Hematopoietic multipotent progenitor cell treated with erythropoietin and hydrocortisone succinate and interleukin-3 and kit ligand, for 4 days (in vitro differentiated cells): Measurements from ENCODE around the gene C2CD3.

ENCODE experiments used
- DNase-seq: peaks from one replicate; pipeline ENCODE4 v3.0.0-alpha.2; 2015

C2CD3 gene

DNA sequence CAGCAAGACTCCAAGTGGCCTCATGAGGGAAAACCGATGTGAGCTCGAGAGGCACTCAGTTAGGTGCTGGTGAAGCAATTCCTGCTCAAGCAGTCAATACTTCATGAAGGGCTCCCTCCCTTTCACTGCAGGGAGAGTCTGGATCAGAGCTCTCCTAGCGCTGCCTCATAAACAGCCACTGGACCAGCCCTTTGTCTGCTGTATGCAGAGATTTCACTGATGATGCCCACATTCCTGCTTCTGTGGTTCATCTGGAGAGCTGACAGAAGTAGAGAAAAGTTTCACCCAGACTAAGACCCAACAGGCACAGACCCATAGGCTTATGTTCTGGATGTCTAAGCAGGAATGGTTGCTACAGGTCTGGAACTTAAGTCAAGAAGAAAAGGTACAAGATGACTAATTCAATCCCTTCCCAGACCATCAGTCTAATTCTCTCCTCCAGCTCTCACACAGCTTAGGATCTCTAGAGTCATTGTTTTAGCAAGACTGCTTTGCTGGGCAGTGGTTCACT lies 192.2 kb downstream of the C2CD3 start:
- DNase-seq: no peak

DNA sequence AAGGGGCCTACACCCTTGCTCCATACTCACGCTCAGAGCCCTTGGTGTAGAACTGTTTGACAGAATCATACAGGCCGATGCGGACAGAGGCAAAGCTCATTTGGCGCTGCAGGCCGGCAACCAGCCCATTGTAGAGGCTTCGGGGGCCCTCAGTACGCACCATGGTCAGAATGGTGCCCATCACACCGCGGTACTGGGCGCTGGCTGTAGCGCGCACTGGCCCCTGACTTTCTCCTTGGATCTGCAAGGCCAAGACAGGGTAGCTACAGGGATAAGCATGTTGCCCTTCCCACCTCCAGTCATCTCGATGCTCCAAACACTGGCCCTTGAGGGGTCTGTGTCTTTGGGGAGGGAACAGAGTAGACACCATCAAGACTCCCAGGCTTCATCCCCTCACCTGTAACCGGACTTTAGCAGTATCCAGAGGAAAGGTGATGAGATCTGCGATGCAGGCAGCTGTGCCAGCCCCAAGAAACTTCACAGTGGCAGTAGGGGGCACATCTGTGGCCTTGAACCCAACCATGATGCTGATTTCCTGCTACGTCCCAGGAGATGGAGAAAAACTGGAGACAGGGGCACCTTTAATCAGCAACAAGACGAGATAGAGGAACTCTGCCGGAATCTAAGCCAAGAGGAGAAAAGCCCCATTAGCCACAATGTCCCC lies 192.8 kb downstream of the C2CD3 start:
- no peak for DNase-seq

DNA sequence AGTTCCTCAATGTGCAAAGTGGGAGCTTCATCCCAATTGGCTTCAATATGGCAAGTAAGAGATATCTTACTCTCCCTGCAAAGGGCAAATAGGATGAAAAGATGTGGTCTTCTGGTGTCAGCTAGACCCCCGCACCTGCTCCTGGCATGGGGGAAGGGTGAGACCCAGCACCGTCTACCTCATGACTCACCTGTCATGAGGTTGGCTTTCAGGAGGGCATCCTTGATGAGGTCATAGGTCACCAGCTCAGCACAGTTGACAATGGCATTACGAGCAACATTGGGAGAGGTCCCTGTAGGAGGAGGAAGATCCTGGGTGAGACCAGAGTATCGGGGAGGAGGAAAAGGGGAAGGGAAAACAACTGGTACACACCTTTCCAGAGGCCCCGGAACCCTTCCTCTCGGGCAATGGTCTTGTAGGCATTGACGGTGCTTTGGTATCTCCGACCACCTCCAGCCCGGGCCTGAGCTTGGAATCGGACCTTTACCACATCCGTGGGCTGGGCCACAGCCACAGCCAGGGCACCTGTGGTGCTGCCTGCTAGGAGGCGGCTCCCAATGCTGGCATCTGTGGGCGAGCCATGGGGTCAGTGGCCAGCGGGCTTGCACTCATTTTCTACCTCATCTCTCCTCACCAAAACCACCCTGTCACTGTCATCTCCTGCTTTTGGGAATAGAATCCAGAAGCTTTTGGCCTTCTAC lies 194.2 kb downstream of the C2CD3 start:
- no peak for DNase-seq

GRCh38 chr11:73975479-73975757 lies 195.4 kb downstream of the C2CD3 start:
- no peak for DNase-seq

DNA sequence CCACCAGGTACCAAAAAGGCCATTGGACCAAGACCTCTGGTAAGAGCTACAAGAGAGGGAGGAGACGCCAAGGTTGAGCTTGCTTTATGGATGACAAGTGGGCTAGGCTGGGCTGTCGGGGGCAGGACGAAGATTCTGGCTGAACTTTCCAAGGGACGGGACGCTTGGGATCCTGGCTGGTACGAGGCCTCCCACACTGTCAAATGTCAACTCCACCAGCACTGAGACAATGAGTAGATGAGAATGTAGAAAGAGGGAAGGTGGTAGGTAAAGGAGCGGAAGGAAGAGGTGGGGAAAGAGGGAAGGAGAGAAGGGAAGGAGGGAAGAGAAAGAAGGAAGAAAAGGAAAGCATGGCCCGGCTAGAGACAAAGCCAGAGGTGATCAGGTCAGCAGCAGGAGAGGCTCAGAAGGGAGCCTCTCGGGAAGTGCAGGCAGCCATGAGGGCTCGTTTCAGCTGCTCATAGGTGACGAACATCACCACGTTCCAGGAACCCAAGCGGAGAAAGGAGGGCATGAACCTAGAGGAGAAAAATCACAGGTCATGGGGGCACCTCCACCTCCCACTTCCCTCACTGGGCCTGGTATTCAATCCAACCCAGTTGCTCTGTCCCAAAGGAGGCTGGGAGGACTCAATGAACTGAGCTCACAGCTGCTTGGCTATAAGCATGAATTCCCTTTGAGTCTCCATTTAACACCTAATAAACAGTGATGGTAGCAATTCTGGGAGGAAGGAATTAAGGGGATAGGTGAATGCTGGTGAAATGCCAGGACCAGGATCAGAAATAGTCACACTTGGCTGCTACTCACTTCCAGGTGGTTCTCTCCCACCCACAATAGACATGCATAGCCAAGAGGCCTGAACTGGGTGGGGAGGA lies 196.0 kb downstream of the C2CD3 start:
- DNase-seq: no peak

DNA sequence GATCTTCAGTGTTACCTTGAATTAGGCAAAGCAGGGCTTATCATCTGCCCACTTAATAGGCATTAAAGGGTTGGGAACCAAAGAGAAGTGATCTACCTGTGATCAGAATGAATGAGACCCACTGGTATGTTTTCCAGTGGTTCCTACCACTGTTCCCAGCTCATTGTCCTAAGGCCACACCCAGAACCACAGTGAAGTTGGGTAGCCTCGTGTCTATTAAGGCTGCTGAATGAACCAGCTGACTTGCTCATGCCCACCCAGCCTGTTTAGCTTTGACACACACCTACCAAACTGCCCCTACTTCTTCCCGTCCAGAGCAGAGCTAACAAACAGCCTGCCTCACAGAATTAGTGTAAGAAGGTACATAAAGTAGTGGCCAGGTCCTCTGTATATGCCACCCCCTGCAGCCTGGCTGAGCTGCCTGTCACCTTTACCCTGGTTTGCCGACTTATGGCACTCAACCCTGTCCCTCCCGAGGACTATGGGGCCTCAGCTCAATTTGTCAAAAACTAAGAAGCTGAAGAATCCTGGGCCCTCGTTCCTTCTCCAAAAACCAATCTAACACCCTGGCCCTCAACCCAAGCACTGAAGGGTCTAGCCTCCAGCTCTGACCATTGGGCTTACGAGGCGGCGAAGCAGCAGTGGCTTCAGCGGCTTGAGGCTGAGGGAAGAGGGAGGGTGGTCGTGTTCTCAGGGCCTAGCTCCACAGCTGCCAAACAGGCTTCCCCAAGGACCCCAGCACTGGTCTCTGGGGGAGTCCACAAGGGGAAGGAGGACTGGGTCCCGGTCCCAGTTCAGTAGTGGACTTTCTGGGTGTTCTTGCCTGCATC lies 198.0 kb downstream of the C2CD3 start:
- peak; percentile 40 for DNase-seq

DNA sequence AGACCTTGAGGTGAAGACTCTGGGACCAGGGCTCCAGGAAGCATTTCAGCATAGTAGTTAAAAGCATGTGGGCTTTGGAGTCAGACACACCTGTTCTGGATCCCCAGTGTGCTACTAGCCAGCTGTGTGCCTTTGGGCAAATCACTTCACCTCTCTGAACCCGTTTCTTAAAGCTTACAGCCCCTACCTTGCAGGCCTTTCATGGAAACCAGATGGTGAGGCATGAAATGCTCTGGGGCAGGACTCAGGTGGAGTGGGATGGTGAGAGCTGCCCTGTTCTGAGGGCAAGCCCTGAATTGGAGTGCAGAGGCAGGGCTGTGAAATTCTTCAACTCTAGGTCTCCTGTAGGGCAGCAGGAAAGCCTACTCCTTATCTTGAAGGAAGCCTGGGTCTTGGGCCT lies 198.6 kb downstream of the C2CD3 start:
- peak; percentile 35 for DNase-seq

- peak; percentile 54 for DNase-seq
Measured at GRCh38 chr11:73971175-73971719, 199.6 kb downstream of the C2CD3 start.

GRCh38 chr11:73969991-73970800 lies 200.6 kb downstream of the C2CD3 start:
- DNase-seq: peak; percentile 92

- DNase-seq: no peak
Measured at GRCh38 chr11:73969091-73969490, 201.7 kb downstream of the C2CD3 start.

GRCh38 chr11:73968356-73968966 lies 202.3 kb downstream of the C2CD3 start:
- no peak for DNase-seq

DNA sequence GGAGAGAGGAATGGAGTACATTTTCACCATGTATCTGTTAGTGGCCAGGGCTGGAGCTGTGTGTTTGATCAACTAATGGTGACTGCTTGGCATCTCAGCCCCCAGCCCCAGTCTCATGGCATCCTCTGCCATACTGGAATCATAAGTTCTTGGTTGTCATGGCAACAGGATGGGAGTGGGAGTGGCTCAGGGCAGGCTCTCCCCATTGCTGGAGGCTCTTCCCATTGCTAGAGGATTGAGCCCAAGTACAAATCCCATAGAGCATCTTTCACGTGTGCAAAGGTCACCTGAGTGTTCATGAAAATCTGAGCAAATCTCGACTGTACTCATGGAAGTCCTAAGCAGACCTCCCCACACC lies 205.1 kb downstream of the C2CD3 start:
- DNase-seq: no peak

GRCh38 chr11:73965076-73965763 lies 205.6 kb downstream of the C2CD3 start:
- DNase-seq: no peak

- DNase-seq: no peak
Measured at GRCh38 chr11:73963861-73964260, 206.9 kb downstream of the C2CD3 start.
